CD4-positive, alpha-beta T cell (primary cell): ENCODE results near the gene TNS1. TPM values are rescaled to one million over a fixed set of nuclear protein-coding genes. Genes with fewer than 3 reads are reported as not detected.

Experiments used
- ATAC-seq: fragments of 200-7000 bp; cut with Tn5 transposase; one replicate; pipeline ENCODE4 v1.10.0; 2022; ENCODE audit warnings: mild to moderate bottlenecking; ENCODE audit not compliant: poor library complexity
- CTCF ChIA-PET: fragments of 350-600 bp; sonication (Branson Sonifier 250); formaldehyde crosslinking; loops from one replicate; lab custom pipeline; 2021; ENCODE audit warnings: antibody characterized with exemption, inconsistent platforms; lab: Charles Lee
- POLR2A ChIA-PET: fragments of 350-600 bp; sonication (Branson Sonifier 250); formaldehyde crosslinking; loops from one replicate; lab custom pipeline; 2021; ENCODE audit warnings: antibody characterized with exemption, inconsistent platforms; lab: Charles Lee
- DNase-seq, 14 experiments: peaks; one replicate each; pipeline ENCODE4 v3.0.0-alpha.2; 2013 to 2020; ENCODE audit warnings: mixed read lengths in 2 of 14
- H3K27ac ChIP-seq, 2 donors: one replicate each; pipeline versions ENCODE4 v1.5.1 to v1.7.0; 2013; ENCODE audit warnings: low read length in 2 of 2, low read depth in 1 of 2, mild to moderate bottlenecking in 1 of 2
- H3K27me3 ChIP-seq, 2 experiments: 1 replicate in 1 of 2; 2 replicates in 1 of 2; pipeline versions ENCODE4 v1.6.1 to v1.7.0; 2013; ENCODE audit warnings: low read length in 2 of 2, control low read depth in 1 of 2, mild to moderate bottlenecking in 1 of 2, moderate library complexity in 1 of 2; ENCODE audit not compliant: insufficient read depth in 2 of 2, control insufficient read depth in 1 of 2
- H3K36me3 ChIP-seq: one replicate; pipeline ENCODE4 v1.6.1; 2013; ENCODE audit warnings: low read length, control low read depth; ENCODE audit not compliant: insufficient read depth
- H3K4me1 ChIP-seq: one replicate; pipeline ENCODE4 v1.6.1; 2013; ENCODE audit warnings: low read length, control low read depth; ENCODE audit not compliant: insufficient read depth
- H3K4me3 ChIP-seq: one replicate; pipeline ENCODE4 v1.5.1; 2013; ENCODE audit warnings: mild to moderate bottlenecking, low read length, moderate library complexity
- H3K9me3 ChIP-seq, 2 experiments: 1 replicate in 1 of 2; 2 replicates in 1 of 2; pipeline versions ENCODE4 v1.6.1 to v1.7.0; 2013; ENCODE audit warnings: low read length in 2 of 2, mild to moderate bottlenecking in 2 of 2, control low read depth in 1 of 2, moderate library complexity in 1 of 2; ENCODE audit not compliant: control insufficient read depth in 1 of 2, insufficient read depth in 1 of 2
- H3K27ac Mint-ChIP-seq: one replicate; pipeline ENCODE4 v1.8.0; 2020; ENCODE audit warnings: mixed read lengths
- H3K27me3 Mint-ChIP-seq: one replicate; pipeline ENCODE4 v1.8.0; 2021; ENCODE audit warnings: mixed read lengths
- H3K36me3 Mint-ChIP-seq: one replicate; pipeline ENCODE4 v1.8.0; 2021; ENCODE audit warnings: low read depth, mixed read lengths
- H3K4me1 Mint-ChIP-seq: one replicate; pipeline ENCODE4 v1.8.0; 2021; ENCODE audit warnings: low read depth, mixed read lengths
- H3K4me3 Mint-ChIP-seq: one replicate; pipeline ENCODE4 v1.8.0; 2020; ENCODE audit warnings: mild to moderate bottlenecking, mixed read lengths
- H3K9me3 Mint-ChIP-seq: one replicate; pipeline ENCODE4 v1.8.0; 2020; ENCODE audit warnings: mixed read lengths
- CTCF ChIP-seq: fragments of 200-600 bp; IDR thresholded peaks from one replicate; pipeline ENCODE4 v1.8.0; 2022; ENCODE audit warnings: antibody characterized with exemption, mild to moderate bottlenecking
- intact Hi-C, 2 experiments: fragments of 100-400 bp; cut with DNase I in 1 of 2; cut with micrococcal nuclease in 1 of 2; formaldehyde crosslinking; loops; one replicate each; pipeline versions ENCODE4 v1.15.1 to v1.9.0; 2023 to 2025; cut with DNase I, micrococcal nuclease
- total RNA-seq, 174 experiments: library from RNA in 2 of 174; stranded (reverse) in 2 of 174; gene quantifications; one replicate each; pipeline ENCODE4 v1.2.3 and lab custom pipeline; 2021 to 2026

TNS1 gene
- total RNA-seq, 2 experiments from 2014 or later = 0.25 to 0.34 TPM

GRCh38 chr2:217884985-217885384 lies 117.8 kb downstream of the TNS1 start:
- ATAC-seq (no peak), DNase-seq (no peak)
- intact Hi-C loops = loop anchor here in 1 of 2 experiments (10.0 kb wide), 1 partner anchor 150 kb away; no protein-coding TSS in a partner anchor
- Histone ChIP-seq H3K4me3 (no peak overlapping the region), H3K9me3 (no peaks in the 10 kb centered on the region), H3K27me3 (peaks cover 0 to 4% of the 10 kb centered on the region in 2 experiments), H3K36me3 (no peaks in the 10 kb centered on the region), H3K27ac (no peak overlapping the region), H3K4me1 (peaks cover 3% of the 10 kb centered on the region)
- TF ChIP-seq CTCF = no peak
- H3K27me3 Mint-ChIP-seq = peaks cover 4% of the 10 kb centered on the region
- ChIA-PET CTCF (interaction anchor here (2.4 kb wide), 1 partner anchor 96 kb away, joined by 11 read pairs; no protein-coding TSS in a partner anchor), POLR2A (no interaction called here)
- H3K4me3 Mint-ChIP-seq = no peak overlapping the region
- H3K4me1 Mint-ChIP-seq = no peaks in the 10 kb centered on the region
- no peaks in the 10 kb centered on the region for H3K9me3 Mint-ChIP-seq
- no peaks in the 10 kb centered on the region for H3K36me3 Mint-ChIP-seq
- no peak overlapping the region for H3K27ac Mint-ChIP-seq

DNA sequence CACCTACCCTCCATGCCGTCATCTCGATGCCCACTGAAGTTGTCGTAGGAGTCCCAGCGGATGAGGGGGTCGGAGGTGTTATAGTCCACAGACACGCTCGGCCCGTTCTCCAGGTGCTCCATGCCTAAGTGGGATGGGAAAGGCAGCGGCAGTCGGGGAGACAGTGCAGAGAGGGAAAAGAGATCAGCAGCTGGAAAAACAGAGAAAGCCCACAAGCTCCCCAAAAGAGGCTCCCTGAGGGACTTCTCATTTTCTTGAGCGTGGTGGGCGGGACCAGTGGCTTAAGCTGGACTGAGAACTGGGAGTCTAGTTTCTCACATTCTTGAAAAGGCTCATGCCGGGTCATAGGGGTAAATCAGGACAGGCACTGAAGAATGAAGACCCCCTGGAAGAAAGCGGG lies 121.9 kb downstream of the TNS1 start:
- CTCF ChIA-PET = no interaction called here
- no peak for DNase-seq
- Mint-ChIP-seq H3K4me3 (no peak overlapping the region), H3K36me3 (no peaks in the 10 kb centered on the region), H3K9me3 (no peaks in the 10 kb centered on the region), H3K27ac (no peak overlapping the region), H3K4me1 (no peaks in the 10 kb centered on the region), H3K27me3 (no peaks in the 10 kb centered on the region)
- no peaks in the 10 kb centered on the region for H3K36me3 ChIP-seq
- H3K27me3 ChIP-seq = peaks cover 0 to 4% of the 10 kb centered on the region in 2 experiments
- TF ChIP-seq CTCF = no peak
- H3K27ac ChIP-seq = no peak overlapping the region
- no peaks in the 10 kb centered on the region for H3K9me3 ChIP-seq
- POLR2A ChIA-PET = no interaction called here
- no peak for ATAC-seq
- no peak overlapping the region for H3K4me3 ChIP-seq
- intact Hi-C loops = loop anchor here in 1 of 2 experiments (10.0 kb wide), 1 partner anchor 154 kb away; no protein-coding TSS in a partner anchor
- H3K4me1 ChIP-seq = no peaks in the 10 kb centered on the region

- no peak for ATAC-seq
- no peak for TF ChIP-seq CTCF
Measured at GRCh38 chr2:217880287-217880889, 122.4 kb downstream of the TNS1 start.

More at GRCh38 chr2:217880287-217880889, 122.4 kb downstream of the TNS1 start:
- Histone ChIP-seq H3K36me3 (no peaks in the 10 kb centered on the region), H3K27ac (no peak overlapping the region), H3K9me3 (no peaks in the 10 kb centered on the region), H3K27me3 (peaks cover 0 to 4% of the 10 kb centered on the region in 2 experiments), H3K4me3 (no peak overlapping the region), H3K4me1 (no peaks in the 10 kb centered on the region)
- H3K36me3 Mint-ChIP-seq = no peaks in the 10 kb centered on the region
- H3K4me1 Mint-ChIP-seq = no peaks in the 10 kb centered on the region
- DNase-seq = no peak
- H3K27me3 Mint-ChIP-seq = no peaks in the 10 kb centered on the region
- H3K27ac Mint-ChIP-seq = no peak overlapping the region
- ChIA-PET CTCF (no interaction called here), POLR2A (no interaction called here)
- intact Hi-C loops = loop anchor here in 1 of 2 experiments (10.0 kb wide), 1 partner anchor 154 kb away; no protein-coding TSS in a partner anchor
- no peaks in the 10 kb centered on the region for H3K9me3 Mint-ChIP-seq
- no peak overlapping the region for H3K4me3 Mint-ChIP-seq
